ENCODE measurements around the gene BTBD16.

BTBD16 gene

DNA sequence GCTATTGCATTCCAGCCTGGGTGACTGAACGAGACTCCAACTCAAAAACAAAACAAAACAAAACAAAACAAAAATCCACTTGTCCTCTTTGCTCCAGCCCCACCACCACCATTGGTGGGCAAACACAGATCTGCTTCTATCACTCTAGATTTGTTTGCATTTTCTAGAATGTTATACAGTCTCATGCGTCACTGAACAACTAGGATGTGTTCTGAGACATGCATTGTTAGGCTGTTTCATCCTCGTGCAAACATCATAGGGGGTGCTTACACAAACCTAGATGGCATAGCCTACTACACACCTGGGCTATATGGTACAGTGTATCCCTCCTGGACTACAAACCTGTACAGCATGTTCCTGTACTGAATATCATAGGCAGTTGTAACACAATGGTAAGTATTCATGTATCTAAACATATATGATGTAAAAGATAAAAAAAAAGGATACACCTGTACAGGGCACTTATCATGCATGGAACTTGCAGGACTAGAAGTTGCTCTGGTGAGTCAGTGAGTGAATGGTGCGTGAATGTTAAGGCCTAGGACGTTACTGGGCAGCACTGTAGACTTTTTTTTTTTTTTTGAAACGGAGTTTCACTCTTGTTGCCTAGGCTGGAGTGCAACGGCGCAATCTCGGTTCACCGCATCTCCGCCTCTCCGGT is 45.3 kb downstream of the BTBD16 start:
- H3K27ac Mint-ChIP-seq = no peak overlapping the region
- H3K4me3 Mint-ChIP-seq = no peak overlapping the region
- no peaks in the 10 kb centered on the region for H3K36me3 Mint-ChIP-seq (ENCODE audit: low read depth)
- H3K9me3 Mint-ChIP-seq = peaks cover 13% of the 10 kb centered on the region
- peaks cover 6% of the 10 kb centered on the region for H3K4me1 Mint-ChIP-seq
- H3K27me3 Mint-ChIP-seq (ENCODE audit: low read depth) = peaks cover 3% of the 10 kb centered on the region
- TF ChIP-seq, protein P1, sequence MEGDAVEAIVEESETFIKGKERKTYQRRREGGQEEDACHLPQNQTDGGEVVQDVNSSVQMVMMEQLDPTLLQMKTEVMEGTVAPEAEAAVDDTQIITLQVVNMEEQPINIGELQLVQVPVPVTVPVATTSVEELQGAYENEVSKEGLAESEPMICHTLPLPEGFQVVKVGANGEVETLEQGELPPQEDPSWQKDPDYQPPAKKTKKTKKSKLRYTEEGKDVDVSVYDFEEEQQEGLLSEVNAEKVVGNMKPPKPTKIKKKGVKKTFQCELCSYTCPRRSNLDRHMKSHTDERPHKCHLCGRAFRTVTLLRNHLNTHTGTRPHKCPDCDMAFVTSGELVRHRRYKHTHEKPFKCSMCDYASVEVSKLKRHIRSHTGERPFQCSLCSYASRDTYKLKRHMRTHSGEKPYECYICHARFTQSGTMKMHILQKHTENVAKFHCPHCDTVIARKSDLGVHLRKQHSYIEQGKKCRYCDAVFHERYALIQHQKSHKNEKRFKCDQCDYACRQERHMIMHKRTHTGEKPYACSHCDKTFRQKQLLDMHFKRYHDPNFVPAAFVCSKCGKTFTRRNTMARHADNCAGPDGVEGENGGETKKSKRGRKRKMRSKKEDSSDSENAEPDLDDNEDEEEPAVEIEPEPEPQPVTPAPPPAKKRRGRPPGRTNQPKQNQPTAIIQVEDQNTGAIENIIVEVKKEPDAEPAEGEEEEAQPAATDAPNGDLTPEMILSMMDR (IDR thresholded peaks at IDR 0.05; ENCODE audit: unreplicated experiment in 3 of 3) = no peak

DNA sequence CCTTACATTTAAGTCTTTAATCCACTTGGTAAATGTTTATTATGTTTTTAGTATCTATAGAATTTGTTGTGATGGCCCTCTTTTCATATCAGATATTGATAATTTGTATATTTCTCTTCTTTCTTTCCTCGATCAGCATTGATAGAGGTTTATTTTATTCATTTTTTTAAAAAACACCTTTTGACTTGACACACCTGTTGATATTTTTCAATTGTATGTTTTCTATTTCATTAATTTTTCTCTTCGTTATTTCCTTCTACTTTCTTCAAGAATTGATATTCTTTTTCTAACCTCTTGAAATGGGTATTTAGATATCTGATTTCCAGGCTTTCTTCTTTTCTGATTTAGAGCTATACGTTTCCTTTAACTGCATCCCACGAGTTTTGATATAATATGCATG is 50.9 kb downstream of the BTBD16 start:
- H3K9me3 Mint-ChIP-seq = peaks cover 18% of the 10 kb centered on the region
- TF ChIP-seq, protein P1 (IDR thresholded peaks at IDR 0.05; ENCODE audit: unreplicated experiment in 3 of 3) = no peak
- H3K4me1 Mint-ChIP-seq = no peaks in the 10 kb centered on the region
- no peaks in the 10 kb centered on the region for H3K36me3 Mint-ChIP-seq (ENCODE audit: low read depth)
- H3K4me3 Mint-ChIP-seq = no peak overlapping the region
- H3K27me3 Mint-ChIP-seq (ENCODE audit: low read depth) = no peaks in the 10 kb centered on the region
- H3K27ac Mint-ChIP-seq = no peak overlapping the region

DNA sequence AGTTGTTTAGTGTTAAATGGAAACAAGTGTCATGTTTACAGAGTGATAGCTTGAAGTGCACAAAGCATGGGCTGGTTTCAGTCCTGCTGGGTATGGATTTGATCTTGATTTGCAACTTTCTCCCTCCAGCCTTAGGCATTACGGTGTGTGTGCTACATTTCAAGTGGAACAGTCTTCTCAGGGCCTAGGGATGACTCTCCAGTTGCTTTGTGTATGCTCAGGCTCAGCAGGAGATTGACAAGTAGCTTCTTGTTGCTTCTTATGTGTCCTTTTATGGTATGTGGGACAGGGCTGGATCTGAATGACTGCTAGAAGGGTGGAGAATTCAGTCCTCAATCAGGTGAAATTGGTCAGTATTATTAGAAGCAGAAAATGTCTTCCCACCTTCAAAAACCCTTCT is 52.1 kb downstream of the BTBD16 start:
- no peaks in the 10 kb centered on the region for H3K36me3 Mint-ChIP-seq (ENCODE audit: low read depth)

DNA sequence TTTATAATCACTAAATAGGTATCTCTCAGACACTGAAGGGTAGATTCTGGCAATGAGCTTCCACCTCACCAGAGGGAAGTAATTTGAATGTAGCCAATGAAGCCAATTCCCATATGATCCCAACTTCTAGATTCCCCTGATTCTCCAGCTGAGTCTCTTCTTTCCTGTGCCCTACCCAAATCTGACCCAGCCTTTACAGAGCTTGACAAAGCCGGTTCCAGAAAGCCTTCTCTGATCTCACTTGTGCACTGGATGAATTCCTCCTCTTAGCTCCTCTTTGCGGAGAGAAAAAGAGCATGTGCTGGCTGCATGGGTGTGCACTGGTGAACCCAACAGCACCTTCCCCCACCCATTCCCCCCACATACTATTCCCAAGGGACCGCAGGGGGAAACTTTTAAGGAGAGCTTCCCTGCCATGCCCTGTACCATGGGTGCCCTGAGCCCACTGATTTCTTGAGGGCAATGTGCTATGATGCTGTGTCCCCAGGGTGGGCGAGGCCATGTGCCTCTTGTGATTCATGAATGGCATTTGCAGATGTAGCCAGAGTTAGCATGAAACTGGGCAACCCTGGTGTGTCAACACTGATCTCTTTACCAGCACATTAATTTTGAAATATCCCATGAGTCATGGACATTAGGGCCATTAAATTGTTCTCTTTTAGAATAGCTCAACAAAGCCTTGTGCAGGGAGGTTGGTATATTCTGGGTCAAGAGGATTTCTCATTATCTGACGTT is 53.0 kb downstream of the BTBD16 start:
- no peaks in the 10 kb centered on the region for H3K27me3 Mint-ChIP-seq (ENCODE audit: low read depth)
- no peaks in the 10 kb centered on the region for H3K4me1 Mint-ChIP-seq
- no peaks in the 10 kb centered on the region for H3K36me3 Mint-ChIP-seq (ENCODE audit: low read depth)
- TF ChIP-seq, protein P1 (IDR thresholded peaks at IDR 0.05; ENCODE audit: unreplicated experiment in 3 of 3) = no peak
- no peak overlapping the region for H3K27ac Mint-ChIP-seq
- no peak overlapping the region for H3K4me3 Mint-ChIP-seq
- peaks cover 14% of the 10 kb centered on the region for H3K9me3 Mint-ChIP-seq

More for the DNA sequence above, 52.1 kb downstream of the BTBD16 start:
- Mint-ChIP-seq H3K4me1 (no peaks in the 10 kb centered on the region), H3K9me3 (peaks cover 18% of the 10 kb centered on the region), H3K27me3 (ENCODE audit: low read depth) (no peaks in the 10 kb centered on the region), H3K4me3 (no peak overlapping the region), H3K27ac (no peak overlapping the region)
- TF ChIP-seq, protein P1 (IDR thresholded peaks at IDR 0.05; ENCODE audit: unreplicated experiment in 3 of 3) = no peak

DNA sequence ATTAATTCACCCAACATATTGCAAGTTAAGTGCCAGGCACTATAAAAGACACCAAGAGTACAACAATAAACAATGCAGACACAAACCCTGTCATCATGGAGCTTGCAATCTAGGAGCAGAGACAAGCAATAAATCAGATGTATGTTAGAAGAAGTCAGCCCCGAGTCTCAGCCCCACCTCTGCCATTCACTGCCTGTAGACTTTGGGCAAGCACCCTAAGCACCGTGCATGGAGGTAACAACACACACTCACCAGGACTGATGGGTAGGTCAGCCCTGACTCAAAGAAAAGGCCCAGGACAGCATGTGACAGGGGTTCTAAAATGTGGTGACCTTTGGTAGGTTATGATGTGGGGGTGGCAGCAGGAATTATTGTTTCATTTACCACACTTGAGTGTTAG is 54.1 kb downstream of the BTBD16 start:
- TF ChIP-seq, protein P1 (IDR thresholded peaks at IDR 0.05; ENCODE audit: unreplicated experiment in 3 of 3) = no peak
- Mint-ChIP-seq H3K27me3 (ENCODE audit: low read depth) (no peaks in the 10 kb centered on the region), H3K4me1 (no peaks in the 10 kb centered on the region), H3K27ac (no peak overlapping the region), H3K4me3 (no peak overlapping the region), H3K36me3 (ENCODE audit: low read depth) (no peaks in the 10 kb centered on the region), H3K9me3 (peaks cover 8% of the 10 kb centered on the region)

DNA sequence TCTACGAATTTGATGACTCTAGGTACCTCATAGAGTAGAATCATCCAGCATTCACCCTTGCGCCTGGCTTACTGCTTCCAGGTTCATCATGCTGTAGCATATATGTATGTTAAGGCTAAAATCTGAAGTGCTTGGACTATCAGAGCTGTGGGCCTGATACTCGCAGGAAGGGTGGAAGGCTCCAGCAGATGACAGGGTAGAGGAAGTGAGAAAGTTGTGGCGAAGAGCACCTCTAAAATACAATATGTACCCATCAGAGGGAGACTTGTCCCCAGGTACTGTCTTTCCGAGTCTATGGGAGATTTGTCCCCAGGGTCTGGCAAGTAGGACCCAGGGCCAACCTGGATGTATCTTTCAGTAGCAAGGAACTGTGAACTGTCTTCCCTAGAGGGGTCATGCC is 55.3 kb downstream of the BTBD16 start:
- H3K27ac Mint-ChIP-seq = no peak overlapping the region
- H3K36me3 Mint-ChIP-seq (ENCODE audit: low read depth) = no peaks in the 10 kb centered on the region
- no peak overlapping the region for H3K4me3 Mint-ChIP-seq
- H3K4me1 Mint-ChIP-seq = no peaks in the 10 kb centered on the region
- TF ChIP-seq, protein P1 (IDR thresholded peaks at IDR 0.05; ENCODE audit: unreplicated experiment in 3 of 3) = no peak
- H3K9me3 Mint-ChIP-seq = peaks cover 5% of the 10 kb centered on the region
- peaks cover 7% of the 10 kb centered on the region for H3K27me3 Mint-ChIP-seq (ENCODE audit: low read depth)

All from nephron (organoid).